Activated naive CD8-positive, alpha-beta T cell (primary cell): Measurements from ENCODE around the gene CCDC57.
"Not testable (repeated sequence)": the region's sequence is repeated elsewhere in the genome, so short reads cannot be mapped to it uniquely, and the experiment has no call there.

Experiments
- H3K27ac Mint-ChIP-seq: one replicate; pipeline ENCODE4 v1.8.0; 2021; ENCODE audit warnings: mixed read lengths
- H3K27me3 Mint-ChIP-seq: one replicate; pipeline ENCODE4 v1.8.0; 2021; ENCODE audit warnings: mixed read lengths
- H3K36me3 Mint-ChIP-seq: one replicate; pipeline ENCODE4 v1.8.0; 2021; ENCODE audit warnings: mixed read lengths
- H3K4me1 Mint-ChIP-seq: one replicate; pipeline ENCODE4 v1.8.0; 2021; ENCODE audit warnings: low read depth, mixed read lengths
- H3K4me3 Mint-ChIP-seq: one replicate; pipeline ENCODE4 v1.8.0; 2021; ENCODE audit warnings: mild to moderate bottlenecking, mixed read lengths
- H3K9me3 Mint-ChIP-seq: one replicate; pipeline ENCODE4 v1.8.0; 2021; ENCODE audit warnings: low read depth, mixed read lengths

Gene CCDC57

DNA sequence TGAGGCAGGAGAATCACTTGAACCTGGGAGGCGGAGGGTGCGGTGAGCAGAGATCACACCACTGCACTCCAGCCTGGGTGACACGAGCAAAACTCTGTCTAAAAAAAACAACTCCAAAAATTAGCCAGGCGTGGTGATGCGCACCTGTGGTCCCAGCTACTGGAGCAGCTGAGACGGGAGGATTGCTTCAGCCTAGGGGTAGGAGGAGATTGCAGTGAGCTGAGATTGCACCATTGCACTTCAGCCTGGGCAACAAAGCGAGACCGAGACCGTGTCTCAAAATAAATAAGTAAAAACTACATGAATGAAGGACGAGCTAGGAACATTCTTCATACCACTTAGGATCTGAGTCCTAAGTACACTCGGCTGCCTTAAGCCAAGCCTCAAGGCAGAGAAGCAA, 35.4 kb downstream of the CCDC57 start:
- Mint-ChIP-seq H3K27ac (no peak overlapping the region), H3K27me3 (no peaks in the 10 kb centered on the region), H3K4me1 (no peaks in the 10 kb centered on the region), H3K4me3 (no peak overlapping the region), H3K9me3 (no peaks in the 10 kb centered on the region), H3K36me3 (peaks cover 4% of the 10 kb centered on the region)

GRCh38 chr17:82175951-82176350, 36.7 kb downstream of the CCDC57 start:
- Mint-ChIP-seq H3K36me3 (peaks cover 4% of the 10 kb centered on the region), H3K4me3 (no peak overlapping the region), H3K9me3 (no peaks in the 10 kb centered on the region), H3K27ac (no peak overlapping the region), H3K27me3 (no peaks in the 10 kb centered on the region), H3K4me1 (no peaks in the 10 kb centered on the region)

GRCh38 chr17:82175201-82175600, 37.4 kb downstream of the CCDC57 start:
- Mint-ChIP-seq H3K4me1 (no peaks in the 10 kb centered on the region), H3K27ac (no peak overlapping the region), H3K4me3 (no peak overlapping the region)

GRCh38 chr17:82174042-82174857, 38.4 kb downstream of the CCDC57 start:
- H3K27ac Mint-ChIP-seq, H3K9me3 Mint-ChIP-seq, H3K27me3 Mint-ChIP-seq, H3K4me3 Mint-ChIP-seq, H3K36me3 Mint-ChIP-seq, H3K4me1 Mint-ChIP-seq: not testable (repeated sequence)

More at GRCh38 chr17:82175201-82175600, 37.4 kb downstream of the CCDC57 start:
- Mint-ChIP-seq H3K36me3 (peaks cover 7% of the 10 kb centered on the region), H3K9me3 (no peaks in the 10 kb centered on the region), H3K27me3 (no peaks in the 10 kb centered on the region)

- Mint-ChIP-seq H3K27me3 (no peaks in the 10 kb centered on the region), H3K4me1 (peaks cover 2% of the 10 kb centered on the region), H3K9me3 (no peaks in the 10 kb centered on the region), H3K27ac (no peak overlapping the region), H3K4me3 (no peak overlapping the region), H3K36me3 (peaks cover 7% of the 10 kb centered on the region)
These were observed 39.1 kb downstream of the CCDC57 start for GRCh38 chr17:82173351-82174041.

DNA sequence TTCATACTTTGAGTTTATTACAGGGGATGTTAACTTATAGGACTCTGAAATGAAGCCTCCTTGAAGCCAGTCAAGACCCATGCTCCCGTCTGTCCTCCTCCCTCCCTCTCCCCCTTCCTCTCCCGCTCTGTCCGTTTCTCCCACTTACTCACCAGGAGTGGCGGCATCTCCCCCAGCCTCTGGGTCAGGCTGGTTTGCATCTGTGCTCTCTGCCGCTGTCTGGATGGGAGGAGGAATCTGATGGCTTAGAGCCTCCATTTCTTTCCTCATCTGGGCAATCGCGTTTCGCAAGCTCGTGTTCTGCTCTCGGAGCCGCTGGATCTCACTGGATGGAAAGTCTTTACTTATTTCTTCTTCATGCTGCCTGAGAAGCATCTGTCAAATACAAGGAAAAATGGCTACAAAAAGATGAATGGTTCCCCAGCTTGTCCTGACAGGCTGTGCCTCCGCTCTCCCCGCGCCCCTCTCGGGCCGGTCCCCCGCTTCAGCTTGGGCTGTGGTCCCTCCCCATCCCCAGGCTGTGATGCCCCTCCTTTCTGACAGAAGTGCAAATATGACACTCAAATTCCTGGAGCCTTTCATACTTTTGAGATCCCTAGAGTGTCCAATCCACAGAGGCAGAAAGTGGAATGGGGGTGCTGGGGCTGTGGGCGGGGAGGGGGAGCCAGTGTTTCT, 40.0 kb downstream of the CCDC57 start:
- H3K36me3 Mint-ChIP-seq, result peaks cover 6% of the 10 kb centered on the region
- H3K4me1 Mint-ChIP-seq, result peaks cover 2% of the 10 kb centered on the region
- H3K9me3 Mint-ChIP-seq, result no peaks in the 10 kb centered on the region
- H3K4me3 Mint-ChIP-seq, result no peak overlapping the region
- H3K27me3 Mint-ChIP-seq, result no peaks in the 10 kb centered on the region
- no peak overlapping the region for H3K27ac Mint-ChIP-seq

- H3K27ac Mint-ChIP-seq, result no peak overlapping the region
These were observed 40.8 kb downstream of the CCDC57 start for GRCh38 chr17:82171750-82172375.

GRCh38 chr17:82170412-82170961, 42.2 kb downstream of the CCDC57 start:
- Mint-ChIP-seq H3K27ac (no peak overlapping the region), H3K9me3 (no peaks in the 10 kb centered on the region), H3K27me3 (no peaks in the 10 kb centered on the region), H3K4me3 (no peak overlapping the region), H3K36me3 (peaks cover 6% of the 10 kb centered on the region), H3K4me1 (peaks cover 2% of the 10 kb centered on the region)

More at GRCh38 chr17:82171750-82172375, 40.8 kb downstream of the CCDC57 start:
- Mint-ChIP-seq H3K27me3 (no peaks in the 10 kb centered on the region), H3K4me1 (peaks cover 2% of the 10 kb centered on the region), H3K4me3 (no peak overlapping the region), H3K36me3 (peaks cover 6% of the 10 kb centered on the region), H3K9me3 (no peaks in the 10 kb centered on the region)

GRCh38 chr17:82168568-82168967, 44.1 kb downstream of the CCDC57 start:
- peaks cover 8% of the 10 kb centered on the region for H3K36me3 Mint-ChIP-seq
- H3K27ac Mint-ChIP-seq, result no peak overlapping the region
- no peaks in the 10 kb centered on the region for H3K27me3 Mint-ChIP-seq
- H3K4me3 Mint-ChIP-seq, result no peak overlapping the region
- H3K9me3 Mint-ChIP-seq, result no peaks in the 10 kb centered on the region
- peaks cover 2% of the 10 kb centered on the region for H3K4me1 Mint-ChIP-seq

- peaks cover 14% of the 10 kb centered on the region for H3K36me3 Mint-ChIP-seq
- H3K4me1 Mint-ChIP-seq, result peaks cover 2% of the 10 kb centered on the region
- H3K9me3 Mint-ChIP-seq, result no peaks in the 10 kb centered on the region
- no peaks in the 10 kb centered on the region for H3K27me3 Mint-ChIP-seq
- H3K4me3 Mint-ChIP-seq, result no peak overlapping the region
- H3K27ac Mint-ChIP-seq, result peak overlapping the region; percentile 7
These were observed 45.6 kb downstream of the CCDC57 start for GRCh38 chr17:82167028-82167427.

DNA sequence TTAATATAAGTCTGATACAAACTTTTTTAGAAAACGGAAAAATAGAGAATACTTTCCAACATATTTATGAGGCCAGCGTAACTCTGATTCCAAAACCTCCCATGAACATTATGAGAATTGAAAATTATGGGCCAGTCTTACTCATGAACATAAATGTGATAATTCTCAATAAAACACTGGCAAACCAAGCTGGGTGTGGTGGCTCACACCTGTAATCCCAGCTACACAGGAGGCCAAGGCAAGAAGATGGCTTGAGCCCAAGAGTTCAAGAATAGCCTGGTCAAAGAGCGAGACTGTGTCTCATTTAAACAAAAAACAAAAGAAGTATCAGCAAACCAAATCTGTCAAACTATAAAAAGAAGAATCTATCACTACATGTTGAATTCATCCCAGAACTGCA, 47.8 kb downstream of the CCDC57 start:
- Mint-ChIP-seq H3K27me3 (no peaks in the 10 kb centered on the region), H3K27ac (no peak overlapping the region), H3K4me3 (no peak overlapping the region), H3K9me3 (no peaks in the 10 kb centered on the region), H3K4me1 (peaks cover 2% of the 10 kb centered on the region), H3K36me3 (peaks cover 11% of the 10 kb centered on the region)

DNA sequence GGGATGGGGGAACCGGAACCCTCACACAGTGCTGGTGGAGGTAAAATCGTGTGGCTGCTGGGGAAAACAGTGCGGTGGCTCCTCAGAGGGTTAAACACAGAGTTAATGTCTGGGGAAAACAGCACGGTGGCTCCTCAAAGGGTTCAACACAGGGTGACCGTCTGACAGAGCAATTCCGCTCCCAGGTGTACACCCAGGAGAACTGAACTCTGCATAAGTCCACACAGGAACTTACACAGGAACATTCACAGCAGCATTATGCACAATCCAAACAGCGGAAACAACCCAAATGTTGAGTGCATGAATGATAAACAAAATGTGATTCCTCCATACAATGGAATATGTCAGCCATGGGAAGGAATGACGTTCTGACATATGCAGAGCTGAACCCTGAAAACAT, 51.4 kb downstream of the CCDC57 start:
- Mint-ChIP-seq H3K9me3 (no peaks in the 10 kb centered on the region), H3K27ac (no peak overlapping the region), H3K27me3 (no peaks in the 10 kb centered on the region), H3K36me3 (peaks cover 8% of the 10 kb centered on the region), H3K4me1 (no peaks in the 10 kb centered on the region), H3K4me3 (no peak overlapping the region)

- Mint-ChIP-seq H3K27me3 (no peaks in the 10 kb centered on the region), H3K9me3 (no peaks in the 10 kb centered on the region), H3K27ac (no peak overlapping the region), H3K36me3 (peaks cover 8% of the 10 kb centered on the region), H3K4me3 (no peak overlapping the region), H3K4me1 (no peaks in the 10 kb centered on the region)
These were observed 52.6 kb downstream of the CCDC57 start for GRCh38 chr17:82160075-82160474.

- H3K4me1 Mint-ChIP-seq, result peaks cover 5% of the 10 kb centered on the region
These were observed 53.8 kb downstream of the CCDC57 start for GRCh38 chr17:82158825-82159224.

More at GRCh38 chr17:82158825-82159224, 53.8 kb downstream of the CCDC57 start:
- H3K4me3 Mint-ChIP-seq, result no peak overlapping the region
- no peak overlapping the region for H3K27ac Mint-ChIP-seq
- peaks cover 7% of the 10 kb centered on the region for H3K36me3 Mint-ChIP-seq
- H3K9me3 Mint-ChIP-seq, result no peaks in the 10 kb centered on the region
- H3K27me3 Mint-ChIP-seq, result no peaks in the 10 kb centered on the region
